ENCODE results near the gene MAP3K8. TPM values are rescaled to one million over a fixed set of nuclear protein-coding genes. Genes with fewer than 3 reads are reported as not detected.

The MAP3K8 gene
- 1.8 and 8.3 TPM in 2 replicates for total RNA-seq

GRCh38 chr10:30433730-30434272 lies at the start of gene MAP3K8:
MAP3K8 (plus strand) TSS chr10:30434184; CDS start chr10:30438939, 4,755 bp downstream.

Other genes starting within 250 kb of the MAP3K8 start
- gene MTPAP, start 84.9 kb upstream of the MAP3K8 start, total RNA-seq, result 11.1 and 17.5 TPM in 2 replicates
- not detected in 2 replicates for gene LYZL2, start 195.6 kb downstream of the MAP3K8 start, total RNA-seq